HG03060 (cell line): ENCODE measurements around the gene SPDYE5.

ENCODE experiments used
- ATAC-seq: cut with Tn5 transposase; IDR thresholded peaks from one replicate; pipeline ENCODE4 v1.9.1; 2021; ENCODE audit warnings: low read depth, moderate number of reproducible peaks; ENCODE audit not compliant: unreplicated experiment

Gene SPDYE5

GRCh38 chr7:75536491-75536890, 44.4 kb downstream of the SPDYE5 start:
- ATAC-seq, result no peak

GRCh38 chr7:75536940-75537538, 44.9 kb downstream of the SPDYE5 start:
- ATAC-seq, result no peak

GRCh38 chr7:75537731-75538130, 45.6 kb downstream of the SPDYE5 start:
- ATAC-seq, result no peak

GRCh38 chr7:75546237-75547015, 54.3 kb downstream of the SPDYE5 start:
- no peak for ATAC-seq
